Astrocyte of the spinal cord (primary cell): ENCODE measurements around the gene GOT1.

Experiments
- DNase-seq: peaks from one replicate; pipeline ENCODE4 v3.0.0; 2011; ENCODE audit warnings: low read depth, low spot score
- H3K4me3 ChIP-seq: 2 replicates; pipeline ENCODE4 v1.5.1; 2011; ENCODE audit warnings: low read depth, mild to moderate bottlenecking, low read length, moderate library complexity
- CTCF ChIP-seq: IDR thresholded peaks from 2 replicates; pipeline ENCODE4 v1.5.1; 2012; ENCODE audit warnings: low read depth, mild to moderate bottlenecking, low read length, inconsistent platforms
- in situ Hi-C: cut with HindIII; loops from 2 replicates; pipeline ENCODE4 v1.10.0; 2017; ENCODE audit warnings: low sequenced_read_pairs

The GOT1 gene

GRCh38 chr10:99353182-99353581, 77.2 kb downstream of the GOT1 start:
- TF ChIP-seq CTCF: no peak
- H3K4me3 ChIP-seq: no peak overlapping the region
- DNase-seq: no peak
- in situ Hi-C loops: no loop called here

GRCh38 chr10:99347672-99348071, 82.8 kb downstream of the GOT1 start:
- DNase-seq: no peak
- in situ Hi-C loops: no loop called here
- H3K4me3 ChIP-seq: no peak overlapping the region
- TF ChIP-seq CTCF: no peak
